GM12865 (cell line): ENCODE results near the gene GPR107.

Source experiments
- DNase-seq: peaks from one replicate; pipeline ENCODE4 v3.0.0; 2010; ENCODE audit warnings: low read depth
- H3K4me3 ChIP-seq: 2 replicates; pipeline ENCODE4 v1.5.1; 2011; ENCODE audit warnings: mild to moderate bottlenecking, low read depth, low read length, control low read depth
- TF ChIP-seq, protein P1 (sequence below): IDR thresholded peaks from 2 replicates; pipeline ENCODE4 v1.5.1; 2011; ENCODE audit warnings: low read length, control low read depth, low read depth, inconsistent platforms; ENCODE audit not compliant: insufficient read depth; ENCODE audit errors: missing control alignments

The GPR107 gene

DNA sequence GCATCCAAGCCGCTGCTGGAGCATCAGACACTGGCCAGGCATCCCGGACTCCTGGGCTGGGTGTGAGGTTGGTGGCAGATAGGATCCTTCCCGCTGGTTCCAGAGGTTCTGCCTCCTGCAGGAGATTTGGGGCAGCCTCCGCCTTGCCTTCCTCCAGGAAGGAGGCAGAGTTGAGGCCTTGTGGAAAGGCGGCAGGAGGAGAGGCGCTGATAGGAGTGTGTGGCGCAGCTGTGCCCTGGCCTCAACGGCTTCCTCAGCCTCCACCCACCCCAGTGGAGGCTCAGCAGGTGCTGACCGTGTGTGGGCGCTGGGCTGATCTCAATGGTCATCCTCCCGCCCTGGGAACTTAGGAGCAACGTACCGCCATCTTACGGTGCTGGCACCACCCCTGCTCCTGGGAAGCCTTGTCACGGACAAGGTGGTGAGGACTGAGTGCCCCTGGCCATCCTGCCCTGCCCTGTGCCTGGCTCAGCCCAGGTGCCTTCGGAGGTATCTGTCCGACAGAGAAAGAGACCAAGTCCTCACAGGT is 128.7 kb downstream of the GPR107 start:
- TF ChIP-seq, protein P1, sequence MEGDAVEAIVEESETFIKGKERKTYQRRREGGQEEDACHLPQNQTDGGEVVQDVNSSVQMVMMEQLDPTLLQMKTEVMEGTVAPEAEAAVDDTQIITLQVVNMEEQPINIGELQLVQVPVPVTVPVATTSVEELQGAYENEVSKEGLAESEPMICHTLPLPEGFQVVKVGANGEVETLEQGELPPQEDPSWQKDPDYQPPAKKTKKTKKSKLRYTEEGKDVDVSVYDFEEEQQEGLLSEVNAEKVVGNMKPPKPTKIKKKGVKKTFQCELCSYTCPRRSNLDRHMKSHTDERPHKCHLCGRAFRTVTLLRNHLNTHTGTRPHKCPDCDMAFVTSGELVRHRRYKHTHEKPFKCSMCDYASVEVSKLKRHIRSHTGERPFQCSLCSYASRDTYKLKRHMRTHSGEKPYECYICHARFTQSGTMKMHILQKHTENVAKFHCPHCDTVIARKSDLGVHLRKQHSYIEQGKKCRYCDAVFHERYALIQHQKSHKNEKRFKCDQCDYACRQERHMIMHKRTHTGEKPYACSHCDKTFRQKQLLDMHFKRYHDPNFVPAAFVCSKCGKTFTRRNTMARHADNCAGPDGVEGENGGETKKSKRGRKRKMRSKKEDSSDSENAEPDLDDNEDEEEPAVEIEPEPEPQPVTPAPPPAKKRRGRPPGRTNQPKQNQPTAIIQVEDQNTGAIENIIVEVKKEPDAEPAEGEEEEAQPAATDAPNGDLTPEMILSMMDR = no peak
- DNase-seq = no peak
- no peak overlapping the region for H3K4me3 ChIP-seq

- no peak overlapping the region for H3K4me3 ChIP-seq
- DNase-seq = no peak
- TF ChIP-seq, protein P1 = no peak
These were observed 129.5 kb downstream of the GPR107 start for GRCh38 chr9:130183133-130183762.

DNA sequence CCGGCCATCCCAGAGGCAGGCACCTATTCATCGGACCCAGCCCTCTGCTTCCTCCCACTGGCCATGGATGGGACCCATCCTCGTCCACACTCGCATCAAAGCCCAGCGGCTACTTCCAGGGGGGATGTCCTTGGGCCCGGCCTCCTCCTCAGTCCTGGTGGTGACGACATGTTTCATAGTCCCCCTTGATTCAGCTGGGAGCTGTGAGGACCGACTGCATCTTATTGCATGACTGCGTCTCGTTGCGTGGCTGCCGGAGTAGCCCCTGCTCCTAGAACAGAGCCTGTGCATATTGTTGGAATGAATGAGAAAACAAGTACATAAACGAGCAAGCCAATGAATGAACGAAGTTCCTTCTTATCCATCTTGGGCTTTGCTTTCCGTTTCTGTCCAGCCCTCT is 131.3 kb downstream of the GPR107 start:
- TF ChIP-seq, protein P1 = no peak
- no peak for DNase-seq
- H3K4me3 ChIP-seq = no peak overlapping the region

GRCh38 chr9:130185490-130186031 is 131.9 kb downstream of the GPR107 start:
- DNase-seq = no peak
- no peak overlapping the region for H3K4me3 ChIP-seq
- TF ChIP-seq, protein P1 = no peak

DNA sequence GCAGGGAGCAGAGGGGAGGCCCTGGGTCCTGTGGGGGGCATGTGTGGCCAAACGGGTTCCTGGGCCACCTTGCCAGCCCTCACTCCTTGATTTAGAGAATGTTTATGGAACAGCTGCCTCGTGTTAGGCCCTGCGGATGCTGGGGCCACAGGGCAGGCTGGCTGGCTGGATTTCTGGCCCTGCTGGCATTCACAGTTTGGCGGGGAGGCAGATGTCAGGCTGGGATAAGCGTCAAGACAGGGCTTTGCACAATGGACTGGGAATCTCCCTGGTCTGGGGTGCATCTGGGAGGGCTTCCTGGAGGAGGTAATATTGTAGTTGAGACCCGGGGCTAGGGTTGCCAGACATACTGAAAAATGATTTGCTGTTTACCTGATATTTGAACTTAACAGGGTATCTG is 132.3 kb downstream of the GPR107 start:
- no peak overlapping the region for H3K4me3 ChIP-seq

GRCh38 chr9:130186839-130187522 is 133.3 kb downstream of the GPR107 start:
- no peak overlapping the region for H3K4me3 ChIP-seq
- TF ChIP-seq, protein P1 = no peak
- no peak for DNase-seq

More for the DNA sequence above, 132.3 kb downstream of the GPR107 start:
- DNase-seq = no peak
- TF ChIP-seq, protein P1 = no peak
